HG02884 (cell line): Measurements from ENCODE around the gene DZIP1L.

ENCODE experiments used
- ATAC-seq: cut with Tn5 transposase; IDR thresholded peaks from one replicate; pipeline ENCODE4 v1.9.1; 2021; ENCODE audit warnings: mild to moderate bottlenecking, moderate library complexity; ENCODE audit not compliant: unreplicated experiment

DZIP1L gene

DNA sequence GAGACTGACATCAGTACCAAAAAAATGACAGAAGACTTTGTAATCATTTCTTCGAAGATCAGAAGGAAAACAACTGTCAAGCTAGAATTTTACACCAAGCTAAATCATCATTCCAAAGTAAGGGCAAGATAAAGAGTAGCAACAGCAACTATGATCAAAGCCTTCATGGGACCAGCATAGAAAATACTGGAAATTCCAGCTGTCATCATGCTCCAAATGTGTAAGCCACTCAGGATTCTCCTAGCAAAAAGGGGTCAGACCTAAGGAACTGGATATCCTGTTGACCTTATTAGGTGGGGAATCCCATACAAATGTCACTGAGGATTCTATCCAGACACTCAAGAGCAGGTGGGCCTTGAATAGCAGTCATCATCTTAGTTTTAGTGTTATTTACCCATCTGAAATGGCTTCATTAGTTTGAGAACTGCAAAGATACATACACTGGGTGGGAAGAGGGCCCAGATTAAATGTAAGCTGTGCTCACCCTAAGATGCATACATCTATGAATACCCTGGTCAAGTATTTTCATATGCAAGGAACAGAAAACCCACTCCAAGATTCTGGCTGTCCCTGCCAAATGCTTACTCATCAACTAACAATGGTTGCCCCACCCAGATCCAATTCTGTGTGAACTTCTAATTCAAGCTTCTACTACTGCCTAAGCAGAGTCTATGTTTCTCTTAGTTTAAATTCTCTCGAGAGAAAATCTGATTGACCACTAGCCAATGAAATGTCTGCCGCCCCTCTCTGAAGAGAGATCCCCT is 72.0 kb downstream of the DZIP1L start:
- ATAC-seq = no peak

DNA sequence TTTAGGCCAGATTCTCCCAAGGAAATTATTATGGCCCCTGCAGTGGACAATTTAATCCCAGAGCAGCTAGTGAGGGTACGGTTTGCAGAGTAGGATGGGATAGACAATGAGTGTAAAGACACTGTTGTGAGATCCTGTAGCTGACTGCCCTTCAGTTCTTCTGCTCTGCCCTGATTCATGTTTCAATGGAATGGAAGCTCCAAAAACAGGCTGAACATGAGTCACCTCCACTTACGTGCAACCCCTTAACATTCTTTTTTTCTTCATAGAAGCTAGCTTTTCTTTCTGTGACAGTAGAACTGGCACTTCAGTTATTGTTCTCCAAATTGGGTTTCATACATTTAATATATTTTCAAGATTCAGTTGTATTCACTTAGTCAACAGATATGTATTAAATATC is 73.4 kb downstream of the DZIP1L start:
- no peak for ATAC-seq

DNA sequence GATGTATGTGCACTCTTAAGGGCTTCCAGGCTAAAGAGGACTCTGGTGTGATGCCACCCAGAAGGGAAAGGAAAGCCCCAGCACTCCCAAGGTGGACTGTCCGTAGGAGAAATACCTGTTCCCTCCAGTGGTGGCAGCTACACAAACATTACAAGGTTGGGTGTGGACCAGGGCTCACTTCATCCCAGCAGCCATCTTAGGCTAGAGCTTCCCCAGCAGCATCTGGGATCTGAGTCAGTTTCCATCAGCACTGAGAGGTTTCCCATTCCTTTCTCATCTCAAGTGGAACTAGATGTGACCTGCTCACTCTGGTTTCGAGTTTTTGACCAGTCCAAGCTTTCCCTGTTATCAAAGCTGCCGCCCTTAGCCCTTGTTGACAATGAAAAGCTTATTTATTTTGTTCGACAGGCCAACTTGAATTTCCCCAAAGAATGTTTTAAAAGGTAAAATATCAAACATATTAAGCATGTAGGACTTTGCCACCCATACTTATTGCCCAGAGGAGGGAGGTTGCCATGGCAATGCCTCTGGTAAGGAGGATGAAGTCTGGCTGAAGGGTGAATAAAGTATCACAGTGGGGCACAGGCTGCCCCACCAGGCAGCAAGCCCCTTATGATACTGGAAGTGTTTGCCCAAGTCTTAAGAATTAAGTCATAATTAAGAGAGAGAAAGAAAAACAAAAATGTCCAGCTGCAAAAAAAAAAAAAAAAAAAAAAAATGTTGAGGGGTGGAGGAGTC is 76.5 kb downstream of the DZIP1L start:
- ATAC-seq = no peak

DNA sequence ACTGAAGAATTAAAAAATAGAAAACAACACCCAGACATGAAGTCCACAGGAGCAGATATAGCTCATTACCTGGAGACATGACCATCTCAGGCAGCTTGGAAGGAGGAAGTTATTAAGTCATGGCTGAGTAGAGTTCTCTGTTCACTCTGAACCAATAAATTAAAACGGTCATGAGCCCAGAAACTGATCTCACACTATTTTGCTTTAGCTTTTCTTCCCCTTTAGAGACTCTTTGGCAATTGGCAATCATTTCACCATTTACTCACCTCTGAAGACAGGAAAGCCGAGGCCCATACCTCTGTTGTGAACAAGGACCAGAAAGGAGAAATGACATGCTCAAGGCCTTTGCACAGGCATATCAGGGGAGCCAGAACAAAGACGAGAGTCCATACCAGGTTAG is 78.8 kb downstream of the DZIP1L start:
- ATAC-seq = peak; percentile 46

DNA sequence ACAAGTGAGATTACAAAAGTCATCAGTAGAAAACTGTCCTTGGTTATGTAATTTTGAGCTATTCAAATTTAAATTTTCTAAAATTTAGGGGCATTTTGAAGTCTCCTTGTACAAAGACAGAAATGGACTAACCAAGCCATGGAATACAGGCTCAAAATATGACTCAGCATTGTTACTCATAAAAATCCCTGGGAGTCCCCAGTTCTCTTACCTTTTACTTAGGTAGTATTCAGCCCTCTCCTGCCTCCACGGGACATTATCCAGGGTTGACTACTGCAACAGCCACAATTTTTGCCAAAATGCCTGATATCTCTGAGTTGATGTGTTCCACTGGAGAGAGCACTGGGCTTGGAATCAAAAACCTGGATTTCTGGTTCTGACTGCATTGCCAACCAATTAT is 80.5 kb downstream of the DZIP1L start:
- ATAC-seq = no peak

DNA sequence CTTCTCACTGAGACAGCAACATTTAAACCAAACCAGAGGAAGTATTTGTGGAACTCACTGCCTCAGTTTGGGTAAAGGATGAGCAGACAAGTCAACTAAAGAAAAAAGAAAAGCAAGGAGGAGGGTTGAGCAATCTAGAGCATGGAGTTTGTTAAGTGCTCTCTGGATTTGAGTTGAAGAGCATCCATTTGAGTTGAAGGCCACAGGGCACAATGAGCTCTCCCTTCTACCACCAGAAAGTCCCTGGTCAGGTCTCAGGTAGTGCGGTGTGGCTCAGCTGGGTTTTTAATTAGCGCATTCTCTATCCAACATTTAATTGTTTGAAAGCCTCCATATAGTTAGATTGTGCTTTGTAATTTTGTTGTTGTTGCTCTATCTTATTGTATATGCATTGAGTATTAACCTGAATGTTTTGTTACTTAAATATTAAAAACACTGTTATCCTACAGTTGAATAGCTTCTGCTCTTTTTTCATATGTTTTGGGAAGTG is 82.2 kb downstream of the DZIP1L start:
- ATAC-seq = no peak

DNA sequence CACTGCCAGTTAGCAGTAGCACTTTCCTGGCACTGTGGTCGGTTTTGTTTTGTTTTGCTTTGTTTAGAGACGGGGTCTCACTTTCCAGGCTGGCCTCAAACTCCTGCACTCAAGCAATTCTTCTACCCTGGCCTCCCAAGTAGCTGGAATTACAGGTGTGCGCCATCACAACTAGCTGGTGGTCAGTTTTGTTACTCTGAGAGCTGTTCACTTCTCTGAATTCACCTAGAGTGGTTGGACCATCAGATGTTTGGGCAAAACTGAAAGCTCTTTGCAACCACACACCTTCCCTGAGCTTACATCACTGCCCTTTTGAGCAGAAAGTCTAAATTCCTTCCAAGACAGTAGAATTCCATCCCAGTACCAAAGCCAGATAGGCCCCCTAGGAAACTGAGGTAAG is 82.8 kb downstream of the DZIP1L start:
- no peak for ATAC-seq

DNA sequence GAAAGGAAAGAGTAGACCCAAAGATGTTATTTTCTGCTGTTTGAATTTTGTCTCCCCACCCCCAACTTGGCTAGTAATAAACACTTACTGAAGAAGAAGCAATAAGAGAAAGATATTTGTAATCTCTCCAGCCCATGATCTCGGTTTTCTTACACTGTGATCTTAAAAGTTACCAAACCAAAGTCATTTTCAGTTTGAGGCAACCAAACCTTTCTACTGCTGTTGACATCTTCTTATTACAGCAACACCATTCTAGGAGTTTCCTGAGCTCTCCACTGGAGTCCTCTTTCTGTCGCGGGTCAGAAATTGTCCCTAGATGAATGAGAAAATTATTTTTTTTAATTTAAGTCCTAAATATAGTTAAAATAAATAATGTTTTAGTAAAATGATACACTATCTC is 83.9 kb downstream of the DZIP1L start:
- ATAC-seq = no peak

DNA sequence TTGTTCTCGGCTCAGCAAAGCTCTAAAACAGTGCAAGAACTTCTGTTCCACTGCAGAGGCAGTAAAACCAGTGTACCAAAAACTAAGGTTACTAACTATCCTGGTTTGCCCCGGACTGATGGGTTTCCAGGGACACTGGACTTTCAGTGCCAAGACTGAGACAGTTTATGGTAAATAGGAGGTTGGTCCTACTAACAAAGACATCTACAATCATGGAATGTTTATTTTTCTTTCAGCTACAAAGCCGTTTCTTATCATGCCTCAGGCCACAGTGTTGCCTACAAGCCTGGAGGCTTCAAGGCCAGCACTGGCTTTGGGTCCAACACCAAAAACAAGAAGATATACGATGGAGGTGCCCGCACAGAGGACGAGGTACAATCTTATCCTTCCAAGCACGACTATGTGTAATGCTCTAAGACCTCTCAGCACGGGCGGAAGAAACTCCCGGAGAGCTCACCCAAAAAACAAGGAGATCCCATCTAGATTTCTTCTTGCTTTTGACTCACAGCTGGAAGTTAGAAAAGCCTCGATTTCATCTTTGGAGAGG is 84.6 kb downstream of the DZIP1L start:
- no peak for ATAC-seq

DNA sequence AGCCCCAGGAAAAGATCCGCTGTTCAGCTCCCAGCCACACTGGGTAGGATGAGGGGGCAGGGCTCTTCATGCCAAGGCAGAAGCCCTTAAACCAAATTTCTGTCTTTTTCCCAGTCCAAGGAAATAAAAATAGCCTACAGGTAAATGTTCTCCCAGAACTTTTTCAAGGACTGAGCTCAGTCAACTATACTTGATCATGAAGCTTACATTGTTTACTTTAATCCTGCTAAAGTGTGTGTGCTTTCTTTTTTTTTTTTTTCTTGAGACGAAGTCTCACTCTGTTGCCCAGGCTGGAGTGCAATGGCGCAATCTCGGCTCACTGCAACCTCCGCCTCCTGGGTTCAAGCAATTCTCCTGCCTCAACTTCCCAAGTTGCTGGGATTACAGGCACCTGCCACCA is 87.6 kb downstream of the DZIP1L start:
- ATAC-seq = no peak

DNA sequence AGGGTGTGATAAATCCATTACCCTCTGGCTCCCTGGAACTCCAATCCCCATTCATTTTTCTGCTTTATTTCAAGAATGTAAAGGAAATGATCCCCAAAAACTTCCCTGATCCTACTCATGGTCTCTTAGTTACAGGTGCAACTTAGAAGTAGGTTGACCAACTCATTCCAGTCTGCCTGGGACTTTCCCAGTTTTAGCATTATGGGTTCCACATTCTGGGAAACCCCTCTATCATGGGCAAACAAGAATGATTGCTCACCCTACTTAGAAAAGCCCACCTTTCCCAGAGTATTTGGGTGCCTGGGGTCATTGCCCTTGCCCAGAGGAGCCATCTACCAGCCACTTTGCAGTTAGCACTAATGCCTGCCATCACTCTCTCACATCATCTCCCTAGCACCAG is 89.9 kb downstream of the DZIP1L start:
- no peak for ATAC-seq

DNA sequence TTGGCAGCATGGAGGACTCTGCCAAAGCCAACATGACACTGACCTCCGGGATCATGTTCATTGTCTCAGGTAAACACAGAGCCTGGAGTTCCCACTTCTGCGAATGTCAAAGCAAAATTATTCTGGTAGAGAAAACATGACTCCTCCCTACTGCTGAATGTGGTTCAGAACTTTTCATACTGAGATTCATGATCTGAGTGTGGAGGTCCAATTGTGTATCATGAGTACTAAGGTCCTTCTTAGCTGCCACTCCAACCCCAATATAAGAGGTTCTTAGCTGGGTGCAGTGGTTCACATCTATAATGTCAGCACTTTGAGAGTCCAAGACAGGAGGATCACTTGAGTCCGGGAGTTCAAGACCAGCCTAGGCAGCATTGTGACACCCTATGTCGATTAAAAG is 91.7 kb downstream of the DZIP1L start:
- peak; percentile 46 for ATAC-seq

DNA sequence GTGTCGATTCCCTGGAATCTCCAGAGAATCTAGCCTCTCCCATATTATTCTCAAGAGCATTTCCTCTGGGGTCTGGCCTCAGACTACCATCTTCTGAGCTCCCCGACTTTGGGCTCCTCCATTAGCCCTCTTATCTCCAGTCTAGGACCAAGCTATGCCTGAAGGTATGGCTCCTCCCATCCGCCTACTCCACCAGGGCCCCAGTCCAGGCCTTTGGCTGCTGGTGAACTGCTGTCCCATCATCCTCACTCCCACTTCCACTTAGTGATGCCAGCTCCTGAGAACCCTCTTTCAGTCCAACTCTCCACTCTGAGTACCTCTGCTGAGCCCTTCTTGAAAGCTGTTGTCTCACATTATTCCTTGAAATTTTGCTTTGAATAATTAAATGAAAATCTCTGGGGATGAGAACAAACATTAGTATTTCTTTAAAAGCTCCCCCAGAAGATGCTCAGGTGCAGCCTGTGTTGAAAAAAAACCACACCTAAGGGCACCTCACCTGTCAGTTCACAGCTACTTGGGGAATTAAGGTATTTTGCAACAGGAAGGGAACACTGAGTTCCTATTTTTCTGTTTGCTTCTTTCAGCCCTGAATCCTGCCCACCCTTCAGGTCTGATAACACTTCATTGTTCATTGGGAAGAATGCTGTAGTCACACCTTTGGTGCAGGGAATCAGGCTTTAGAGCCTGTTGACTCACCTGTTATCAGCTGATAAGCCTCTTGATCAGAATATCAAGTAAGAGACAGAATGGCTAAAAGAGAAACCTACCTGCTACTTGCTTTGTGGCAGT is 95.9 kb downstream of the DZIP1L start:
- no peak for ATAC-seq

DNA sequence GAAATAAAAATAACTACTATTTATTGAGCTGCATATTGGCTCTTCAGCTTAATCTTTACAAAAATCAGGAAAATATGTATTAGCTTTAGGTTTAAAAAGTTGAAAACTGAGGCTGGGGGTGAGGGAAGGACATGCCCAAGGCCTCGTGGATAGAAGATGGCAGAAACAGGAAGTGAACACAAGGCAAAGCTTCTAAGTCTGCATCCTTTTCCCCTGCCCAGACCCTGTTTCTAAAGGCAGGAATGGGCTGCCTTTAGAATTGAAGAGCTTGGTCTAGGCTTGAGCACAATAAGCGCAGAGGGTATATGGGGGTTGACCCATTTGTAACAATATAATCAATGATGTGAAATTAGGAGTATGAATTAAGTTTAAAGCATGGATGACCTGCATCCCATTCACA is 99.3 kb downstream of the DZIP1L start:
- no peak for ATAC-seq

DNA sequence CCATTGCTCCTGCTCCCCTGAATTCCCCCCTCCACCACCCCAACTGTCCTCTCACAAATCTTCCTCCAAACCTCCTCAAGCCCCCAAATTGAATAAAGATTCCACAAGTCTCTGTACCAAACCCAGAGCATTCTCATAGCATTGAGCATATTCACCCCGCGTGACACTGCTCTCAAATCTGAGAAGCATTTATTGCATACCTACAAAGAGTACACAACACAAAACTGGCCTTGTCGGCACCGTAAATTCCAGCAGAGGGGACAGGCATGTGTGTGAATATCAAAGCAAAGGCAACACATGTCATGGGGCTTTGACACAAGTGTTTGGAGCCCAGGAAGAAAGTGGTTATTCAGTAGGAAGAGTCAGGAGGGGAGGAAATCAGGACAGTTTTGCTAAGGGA is 102.9 kb downstream of the DZIP1L start:
- no peak for ATAC-seq
